Measurements from ENCODE around the gene DAP3.

DNA sequence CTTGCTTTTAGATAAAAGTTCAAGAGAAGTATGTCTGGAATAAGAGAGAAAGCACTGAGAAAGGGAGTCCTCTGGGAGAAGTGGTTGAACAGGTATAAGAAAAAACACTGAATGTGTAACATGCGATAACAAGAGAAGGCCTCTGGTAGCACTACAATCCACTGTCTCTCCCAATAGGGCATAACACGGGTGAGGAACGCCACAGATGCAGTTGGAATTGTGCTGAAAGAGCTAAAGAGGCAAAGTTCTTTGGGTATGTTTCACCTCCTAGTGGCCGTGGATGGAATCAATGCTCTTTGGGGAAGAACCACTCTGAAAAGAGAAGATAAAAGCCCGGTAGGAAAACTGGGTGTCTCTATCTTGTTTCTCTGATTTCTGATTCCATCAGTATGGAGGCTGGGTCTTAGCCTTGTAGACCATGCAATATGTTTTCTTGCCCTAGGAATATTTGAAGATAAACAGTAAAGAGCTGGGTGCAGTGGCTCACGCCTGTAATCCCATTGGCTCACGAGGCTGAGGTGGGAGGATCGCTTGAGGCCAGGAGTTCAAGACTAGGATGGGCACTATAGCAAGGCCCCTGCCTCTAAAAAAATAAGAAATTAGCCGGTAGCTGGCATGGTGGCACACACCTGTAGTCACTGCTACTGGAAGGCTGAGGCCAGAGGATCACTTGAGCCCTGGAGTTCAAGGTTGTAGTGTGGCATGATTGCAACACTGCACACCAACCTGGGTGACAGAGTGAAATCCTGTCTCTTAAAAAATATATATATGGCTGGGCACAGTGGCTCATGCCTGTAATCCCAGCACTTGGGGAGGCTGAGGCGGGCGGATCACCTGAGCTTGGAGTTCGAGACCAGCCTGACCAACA is 40.4 kb downstream of the DAP3 start:
- TF ChIP-seq NR2C1 (IDR thresholded peaks at IDR 0.05): no peak
- TF ChIP-seq RB1 (IDR thresholded peaks at IDR 0.05; ENCODE audit: borderline replicate concordance): no peak
- TF ChIP-seq, protein P1, sequence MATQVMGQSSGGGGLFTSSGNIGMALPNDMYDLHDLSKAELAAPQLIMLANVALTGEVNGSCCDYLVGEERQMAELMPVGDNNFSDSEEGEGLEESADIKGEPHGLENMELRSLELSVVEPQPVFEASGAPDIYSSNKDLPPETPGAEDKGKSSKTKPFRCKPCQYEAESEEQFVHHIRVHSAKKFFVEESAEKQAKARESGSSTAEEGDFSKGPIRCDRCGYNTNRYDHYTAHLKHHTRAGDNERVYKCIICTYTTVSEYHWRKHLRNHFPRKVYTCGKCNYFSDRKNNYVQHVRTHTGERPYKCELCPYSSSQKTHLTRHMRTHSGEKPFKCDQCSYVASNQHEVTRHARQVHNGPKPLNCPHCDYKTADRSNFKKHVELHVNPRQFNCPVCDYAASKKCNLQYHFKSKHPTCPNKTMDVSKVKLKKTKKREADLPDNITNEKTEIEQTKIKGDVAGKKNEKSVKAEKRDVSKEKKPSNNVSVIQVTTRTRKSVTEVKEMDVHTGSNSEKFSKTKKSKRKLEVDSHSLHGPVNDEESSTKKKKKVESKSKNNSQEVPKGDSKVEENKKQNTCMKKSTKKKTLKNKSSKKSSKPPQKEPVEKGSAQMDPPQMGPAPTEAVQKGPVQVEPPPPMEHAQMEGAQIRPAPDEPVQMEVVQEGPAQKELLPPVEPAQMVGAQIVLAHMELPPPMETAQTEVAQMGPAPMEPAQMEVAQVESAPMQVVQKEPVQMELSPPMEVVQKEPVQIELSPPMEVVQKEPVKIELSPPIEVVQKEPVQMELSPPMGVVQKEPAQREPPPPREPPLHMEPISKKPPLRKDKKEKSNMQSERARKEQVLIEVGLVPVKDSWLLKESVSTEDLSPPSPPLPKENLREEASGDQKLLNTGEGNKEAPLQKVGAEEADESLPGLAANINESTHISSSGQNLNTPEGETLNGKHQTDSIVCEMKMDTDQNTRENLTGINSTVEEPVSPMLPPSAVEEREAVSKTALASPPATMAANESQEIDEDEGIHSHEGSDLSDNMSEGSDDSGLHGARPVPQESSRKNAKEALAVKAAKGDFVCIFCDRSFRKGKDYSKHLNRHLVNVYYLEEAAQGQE (IDR thresholded peaks at IDR 0.05; ENCODE audit: low read depth, low read length): no peak
- TF ChIP-seq HDAC6 (IDR thresholded peaks at IDR 0.05; ENCODE audit: unreplicated experiment): no peak
- TF ChIP-seq CHD4 (IDR thresholded peaks at IDR 0.05): no peak
- TF ChIP-seq ESRRA (IDR thresholded peaks at IDR 0.05; ENCODE audit: low read length): no peak
- no peak for TF ChIP-seq USF2 (IDR thresholded peaks at IDR 0.05; ENCODE audit: borderline replicate concordance, low read depth, low read length)
- TF ChIP-seq EP300 (IDR thresholded peaks at IDR 0.05; ENCODE audit: borderline replicate concordance in 1 of 2, control insufficient read depth in 1 of 2, low read depth in 2 of 2, low read length in 2 of 2): no peak
- no peak for TF ChIP-seq JUND (IDR thresholded peaks at IDR 0.05; ENCODE audit: low read depth, low read length)

All from GM12878 (cell line).